Right atrium auricular region (tissue), 2 donors: ENCODE data around the gene ACOX3. TPM values are rescaled to one million over a fixed set of nuclear protein-coding genes. Genes with fewer than 3 reads are reported as not detected.

Experiments used
- DNase-seq: peaks from one replicate; pipeline ENCODE4 v3.0.0-alpha.2; 2019; ENCODE audit warnings: low spot score
- H3K27ac ChIP-seq, 2 donors: fragments of 200-600 bp; sonication (generic); 1 replicate in 1 of 2; 2 replicates in 1 of 2; pipeline ENCODE4 v1.5.1; 2016 to 2019
- H3K27me3 ChIP-seq, 2 donors: fragments of 200-600 bp; sonication (generic); one replicate each; pipeline versions ENCODE4 v1.5.1 to v1.6.0; 2017 to 2019
- H3K36me3 ChIP-seq: fragments of 200-600 bp; sonication (generic); one replicate; pipeline ENCODE4 v1.5.1; 2016
- H3K4me1 ChIP-seq, 2 donors: fragments of 200-600 bp; sonication (generic); one replicate each; pipeline versions ENCODE4 v1.5.1 to v1.6.0; 2017 to 2019
- H3K4me3 ChIP-seq, 2 donors: fragments of 200-600 bp; sonication (generic); 1 replicate in 1 of 2; 2 replicates in 1 of 2; pipeline ENCODE4 v1.5.1; 2017 to 2019; ENCODE audit warnings: mild to moderate bottlenecking in 1 of 2, moderate library complexity in 1 of 2
- H3K9me3 ChIP-seq, 2 donors: fragments of 200-600 bp; sonication (generic); one replicate each; pipeline ENCODE4 v1.5.1; 2019
- CTCF ChIP-seq, 2 donors: fragments of 200-600 bp; sonication (generic); IDR thresholded peaks; one replicate each; pipeline ENCODE4 v1.5.1; 2019; ENCODE audit warnings: antibody characterized with exemption in 2 of 2
- total RNA-seq, 2 donors: library from RNA; depleted of rRNA; stranded (reverse); fragments of >200 nt; gene quantifications; one replicate each; pipeline ENCODE4 v1.1.0, GENCODE V29; 2016

The ACOX3 gene
- total RNA-seq, 2 donors from 2014 or later = 66.9 to 68.8 TPM

- no peaks in the 10 kb centered on the region for H3K27me3 ChIP-seq
- DNase-seq = no peak
- peaks cover 0 to 57% of the 10 kb centered on the region in 2 donors for H3K4me1 ChIP-seq
- no peak overlapping the region for H3K4me3 ChIP-seq
- H3K27ac ChIP-seq = peak overlapping the region; percentile 50 to 54
- no peaks in the 10 kb centered on the region for H3K9me3 ChIP-seq
- peaks cover 73% of the 10 kb centered on the region for H3K36me3 ChIP-seq
- no peak for TF ChIP-seq CTCF (IDR thresholded peaks at IDR 0.05)
Measured at GRCh38 chr4:8405516-8405875, 35.0 kb downstream of the ACOX3 start.

DNA sequence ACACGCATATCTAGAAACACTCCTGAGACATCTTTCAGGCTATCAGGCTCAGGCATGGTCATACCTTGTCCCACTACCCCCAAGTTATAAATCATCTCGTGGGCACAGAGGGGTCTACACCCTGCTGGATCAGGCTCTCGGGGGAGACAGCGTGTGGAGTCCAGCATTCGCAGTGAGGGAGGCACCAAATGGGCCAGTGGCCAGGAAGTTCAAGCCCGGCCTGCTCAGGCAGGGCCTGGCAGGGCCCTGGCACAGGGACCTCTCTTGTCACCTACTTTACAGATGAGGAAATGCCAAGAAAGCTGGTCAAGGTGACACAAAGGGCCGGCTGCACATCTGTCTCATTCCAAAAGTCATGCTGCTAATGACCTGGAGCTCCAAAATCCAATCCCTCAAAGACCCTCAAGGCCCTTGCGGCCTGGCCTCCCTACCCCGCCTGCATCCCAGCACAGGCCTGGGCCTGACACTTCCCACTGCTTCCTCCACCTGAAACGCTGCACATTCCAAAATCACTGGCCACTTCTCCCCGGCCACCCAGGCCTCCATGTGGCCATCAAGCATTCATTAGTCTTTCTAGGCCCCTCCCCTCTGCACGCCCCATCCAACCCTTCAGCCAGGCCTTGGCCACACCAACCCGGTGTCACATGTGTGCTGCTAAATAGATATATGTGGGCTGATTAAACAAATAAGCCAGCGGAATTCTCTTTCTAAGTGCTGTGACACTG is 35.6 kb downstream of the ACOX3 start:
- TF ChIP-seq CTCF (IDR thresholded peaks at IDR 0.05) = no peak
- Histone ChIP-seq H3K36me3 (peaks cover 69% of the 10 kb centered on the region), H3K4me1 (peaks cover 0 to 52% of the 10 kb centered on the region in 2 donors), H3K27me3 (no peaks in the 10 kb centered on the region), H3K4me3 (no peak overlapping the region), H3K9me3 (no peaks in the 10 kb centered on the region), H3K27ac (peak overlapping the region; percentile 50 to 54)
- DNase-seq = no peak

DNA sequence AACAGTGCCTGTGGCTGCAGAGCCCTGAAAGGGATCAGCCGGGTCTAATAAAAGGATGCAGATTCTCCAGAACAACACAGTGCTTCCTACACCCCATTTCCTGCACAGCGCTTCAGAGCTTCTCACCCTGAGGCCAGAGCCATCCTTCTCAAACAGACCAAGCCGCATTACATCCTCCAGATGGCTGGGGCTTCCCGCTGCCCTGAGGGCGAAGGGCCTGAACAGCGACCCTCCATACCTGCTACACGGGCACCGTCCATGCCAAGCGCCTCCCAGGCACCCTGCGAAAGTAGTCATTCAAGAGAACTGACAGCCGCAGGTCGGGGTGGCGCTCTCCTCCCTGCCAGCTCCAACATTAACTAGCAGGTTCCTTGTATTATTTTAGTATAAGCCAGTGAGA is 36.5 kb downstream of the ACOX3 start:
- no peaks in the 10 kb centered on the region for H3K27me3 ChIP-seq
- peaks cover 69% of the 10 kb centered on the region for H3K36me3 ChIP-seq
- DNase-seq = no peak
- TF ChIP-seq CTCF (IDR thresholded peaks at IDR 0.05) = no peak
- H3K4me3 ChIP-seq = no peak overlapping the region
- H3K27ac ChIP-seq = peak overlapping the region in 1 of 2 donors; percentile 72
- peaks cover 0 to 42% of the 10 kb centered on the region in 2 donors for H3K4me1 ChIP-seq
- no peaks in the 10 kb centered on the region for H3K9me3 ChIP-seq

- H3K36me3 ChIP-seq = peaks cover 69% of the 10 kb centered on the region
- no peaks in the 10 kb centered on the region for H3K27me3 ChIP-seq
- peak overlapping the region; percentile 65 to 72 for H3K27ac ChIP-seq
- peaks cover 0 to 41% of the 10 kb centered on the region in 2 donors for H3K4me1 ChIP-seq
- H3K9me3 ChIP-seq = no peaks in the 10 kb centered on the region
- peak; percentile 79 to 95 for TF ChIP-seq CTCF (IDR thresholded peaks at IDR 0.05)
- H3K4me3 ChIP-seq = no peak overlapping the region
- DNase-seq = peak; percentile 92
Measured at GRCh38 chr4:8403173-8403753, 37.3 kb downstream of the ACOX3 start.

GRCh38 chr4:8402640-8403039 is 37.9 kb downstream of the ACOX3 start:
- H3K9me3 ChIP-seq = no peaks in the 10 kb centered on the region
- H3K27me3 ChIP-seq = no peaks in the 10 kb centered on the region
- H3K4me3 ChIP-seq = no peak overlapping the region
- no peak for TF ChIP-seq CTCF (IDR thresholded peaks at IDR 0.05)
- peaks cover 0 to 41% of the 10 kb centered on the region in 2 donors for H3K4me1 ChIP-seq
- DNase-seq = no peak
- peak overlapping the region; percentile 65 to 72 for H3K27ac ChIP-seq
- peaks cover 68% of the 10 kb centered on the region for H3K36me3 ChIP-seq
